ENCODE data around the gene PHF13. TPM values are rescaled to one million over a fixed set of nuclear protein-coding genes. Genes with fewer than 3 reads are reported as not detected.

PHF13 gene
- total and polyA plus RNA-seq, 8 donors = 4.0 to 8.3 (median 4.8) TPM

DNA sequence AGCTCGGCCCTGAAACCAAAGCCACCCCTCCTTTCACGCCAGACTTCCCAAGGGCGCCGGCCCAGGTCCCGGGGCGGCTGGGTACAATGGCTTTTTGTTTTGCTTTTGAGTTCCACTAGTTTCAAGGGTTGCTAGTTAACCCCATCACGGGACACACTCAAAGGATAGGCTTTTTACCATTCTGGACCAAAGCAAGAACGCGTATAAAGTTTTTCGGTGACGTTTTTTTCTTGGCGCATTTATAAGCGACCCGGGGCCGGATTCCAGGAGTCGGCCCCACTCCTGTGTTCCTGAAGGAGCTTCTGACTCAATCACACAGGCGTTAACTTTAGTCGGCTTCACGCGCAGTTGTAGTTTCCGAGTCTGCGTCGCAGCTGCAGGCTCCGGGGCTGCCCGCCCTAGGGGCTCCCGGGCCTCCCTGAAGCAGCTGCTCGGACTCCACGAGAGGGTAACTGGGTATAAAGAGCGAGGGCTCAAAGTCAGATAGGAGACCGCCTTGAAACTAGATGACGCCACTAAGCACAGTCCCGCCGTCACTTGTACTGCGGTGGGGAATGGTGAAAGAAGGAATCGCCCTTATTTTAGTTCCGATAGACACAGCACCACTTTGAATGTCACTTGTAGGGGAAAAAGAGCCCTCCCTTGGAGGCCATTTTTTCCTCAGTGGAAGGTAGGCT lies 10.2 kb upstream of the PHF13 start:
- FAIRE-seq = no peak
- no peaks in the 10 kb centered on the region for H3K27me3 ChIP-seq
- H3K4me3 ChIP-seq = peak overlapping the region; percentile 63 to 95 (median 88)
- intact Hi-C loops (cut with DNase I) = no loop called here
- peaks cover 0 to 33% (median 8%) of the 10 kb centered on the region in 3 donors for H3K4me1 ChIP-seq
- ATAC-seq = peak; percentile 11 to 39 (median 22)
- TF ChIP-seq, protein P1, sequence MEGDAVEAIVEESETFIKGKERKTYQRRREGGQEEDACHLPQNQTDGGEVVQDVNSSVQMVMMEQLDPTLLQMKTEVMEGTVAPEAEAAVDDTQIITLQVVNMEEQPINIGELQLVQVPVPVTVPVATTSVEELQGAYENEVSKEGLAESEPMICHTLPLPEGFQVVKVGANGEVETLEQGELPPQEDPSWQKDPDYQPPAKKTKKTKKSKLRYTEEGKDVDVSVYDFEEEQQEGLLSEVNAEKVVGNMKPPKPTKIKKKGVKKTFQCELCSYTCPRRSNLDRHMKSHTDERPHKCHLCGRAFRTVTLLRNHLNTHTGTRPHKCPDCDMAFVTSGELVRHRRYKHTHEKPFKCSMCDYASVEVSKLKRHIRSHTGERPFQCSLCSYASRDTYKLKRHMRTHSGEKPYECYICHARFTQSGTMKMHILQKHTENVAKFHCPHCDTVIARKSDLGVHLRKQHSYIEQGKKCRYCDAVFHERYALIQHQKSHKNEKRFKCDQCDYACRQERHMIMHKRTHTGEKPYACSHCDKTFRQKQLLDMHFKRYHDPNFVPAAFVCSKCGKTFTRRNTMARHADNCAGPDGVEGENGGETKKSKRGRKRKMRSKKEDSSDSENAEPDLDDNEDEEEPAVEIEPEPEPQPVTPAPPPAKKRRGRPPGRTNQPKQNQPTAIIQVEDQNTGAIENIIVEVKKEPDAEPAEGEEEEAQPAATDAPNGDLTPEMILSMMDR (IDR thresholded peaks at IDR 0.05) = no peak
- H3K27ac ChIP-seq = peak overlapping the region; percentile 94 to 99 (median 96)
- H3K36me3 ChIP-seq = peaks cover 0 to 5% (median 0%) of the 10 kb centered on the region in 3 donors
- DNase-seq = peak; percentile 52 to 69 (median 64)
- 1% methylated on average over 36 of the region's 36 CpGs for WGBS, 2 donors
- H3K9me3 ChIP-seq = no peaks in the 10 kb centered on the region

DNA sequence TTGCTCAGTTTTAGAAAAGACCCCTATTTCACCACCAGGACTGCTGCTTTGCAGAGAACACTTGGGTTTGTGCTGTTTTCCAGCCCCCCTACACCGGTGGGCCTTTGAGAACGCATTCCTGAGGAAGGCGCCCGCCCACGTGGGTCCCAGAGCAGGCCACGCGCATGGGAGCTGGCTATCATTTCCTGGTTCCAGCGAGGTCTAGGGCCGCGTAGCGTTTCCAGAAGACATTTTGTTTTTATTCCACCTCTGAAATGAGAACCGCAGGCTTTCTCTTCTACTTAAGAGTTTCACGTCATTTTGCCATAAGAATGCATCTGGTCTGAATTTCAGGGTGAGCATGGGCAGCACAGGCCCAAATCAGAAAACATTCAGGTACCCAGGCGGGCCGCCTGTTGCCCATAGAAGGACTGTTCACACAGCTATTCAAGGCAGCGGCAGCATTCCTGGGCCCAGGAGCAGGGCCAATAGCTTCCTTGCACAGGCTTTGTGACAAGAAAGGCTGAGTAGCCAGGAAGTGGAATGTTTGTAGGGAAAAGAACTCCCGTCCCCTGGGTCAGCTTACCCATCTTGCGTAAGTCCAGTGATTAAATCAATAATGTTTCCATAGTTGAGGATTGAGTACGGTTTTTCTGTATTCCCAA lies 9.5 kb upstream of the PHF13 start:
- Histone ChIP-seq H3K4me1 (peaks cover 0 to 29% (median 8%) of the 10 kb centered on the region in 3 donors), H3K4me3 (peak overlapping the region in 3 of 4 donors; percentile 63 to 95 (median 83)), H3K27me3 (no peaks in the 10 kb centered on the region), H3K27ac (peak overlapping the region; percentile 94 to 99 (median 96)), H3K36me3 (no peaks in the 10 kb centered on the region), H3K9me3 (no peaks in the 10 kb centered on the region)
- DNase-seq (peak in 4 of 6 donors; percentile 48 to 61 (median 56)), ATAC-seq (no peak), FAIRE-seq (no peak)
- intact Hi-C loops (cut with DNase I) = no loop called here
- TF ChIP-seq, protein P1 (IDR thresholded peaks at IDR 0.05) = no peak
- 52 to 57% methylated on average over 19 of the region's 19 CpGs for WGBS, 2 donors

DNA sequence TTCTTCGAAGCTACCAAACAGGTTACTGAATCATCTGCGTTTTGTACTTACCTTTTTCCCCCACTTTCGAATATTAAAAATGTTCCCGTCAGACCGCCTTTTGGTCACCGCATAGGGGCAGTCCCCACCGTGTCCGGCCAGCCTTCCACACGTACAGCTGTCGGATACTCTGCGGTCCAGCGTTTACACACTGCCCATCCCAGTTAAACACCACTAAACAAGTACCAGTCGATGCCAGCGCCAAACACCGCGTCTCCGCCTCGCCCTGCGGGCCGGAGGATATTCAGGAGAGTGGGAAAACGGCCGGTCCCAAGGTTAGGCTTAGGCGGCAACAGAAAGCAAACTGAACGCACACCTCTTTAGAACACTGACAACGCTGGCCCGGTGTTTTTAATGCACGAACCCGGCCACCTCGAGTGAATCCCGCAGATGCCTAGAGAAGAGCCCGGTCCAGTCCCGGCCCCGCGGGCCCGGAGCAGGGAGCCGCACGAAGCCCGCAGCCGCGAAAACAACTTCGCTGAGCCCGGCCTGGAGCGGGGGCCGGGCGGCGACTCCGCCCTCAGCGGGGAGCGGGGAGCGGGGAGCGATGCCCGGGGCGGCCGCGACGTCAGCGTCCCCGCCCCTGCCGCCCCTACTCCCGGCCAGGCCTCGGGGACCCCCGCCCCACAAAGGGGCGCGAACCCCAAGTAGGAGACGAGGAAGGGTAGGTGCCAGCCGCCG lies 730 bp upstream of the PHF13 start:
- H3K27me3 ChIP-seq = no peaks in the 10 kb centered on the region
- WGBS, 2 donors = 0% methylated on average over 39 to 67 of the region's 67 CpGs
- peak overlapping the region; percentile 52 to 97 (median 88) for H3K4me3 ChIP-seq
- ATAC-seq = peak; percentile 56 to 71 (median 64)
- no peak for FAIRE-seq
- H3K36me3 ChIP-seq = no peaks in the 10 kb centered on the region
- intact Hi-C loops (cut with DNase I) = no loop called here
- H3K9me3 ChIP-seq = no peaks in the 10 kb centered on the region
- TF ChIP-seq, protein P1 (IDR thresholded peaks at IDR 0.05) = no peak
- DNase-seq = peak in 5 of 6 donors; percentile 53 to 79 (median 62)
- peaks cover 6 to 9% (median 8%) of the 10 kb centered on the region in 3 donors for H3K4me1 ChIP-seq
- H3K27ac ChIP-seq = peak overlapping the region; percentile 69 to 94 (median 86)

DNA sequence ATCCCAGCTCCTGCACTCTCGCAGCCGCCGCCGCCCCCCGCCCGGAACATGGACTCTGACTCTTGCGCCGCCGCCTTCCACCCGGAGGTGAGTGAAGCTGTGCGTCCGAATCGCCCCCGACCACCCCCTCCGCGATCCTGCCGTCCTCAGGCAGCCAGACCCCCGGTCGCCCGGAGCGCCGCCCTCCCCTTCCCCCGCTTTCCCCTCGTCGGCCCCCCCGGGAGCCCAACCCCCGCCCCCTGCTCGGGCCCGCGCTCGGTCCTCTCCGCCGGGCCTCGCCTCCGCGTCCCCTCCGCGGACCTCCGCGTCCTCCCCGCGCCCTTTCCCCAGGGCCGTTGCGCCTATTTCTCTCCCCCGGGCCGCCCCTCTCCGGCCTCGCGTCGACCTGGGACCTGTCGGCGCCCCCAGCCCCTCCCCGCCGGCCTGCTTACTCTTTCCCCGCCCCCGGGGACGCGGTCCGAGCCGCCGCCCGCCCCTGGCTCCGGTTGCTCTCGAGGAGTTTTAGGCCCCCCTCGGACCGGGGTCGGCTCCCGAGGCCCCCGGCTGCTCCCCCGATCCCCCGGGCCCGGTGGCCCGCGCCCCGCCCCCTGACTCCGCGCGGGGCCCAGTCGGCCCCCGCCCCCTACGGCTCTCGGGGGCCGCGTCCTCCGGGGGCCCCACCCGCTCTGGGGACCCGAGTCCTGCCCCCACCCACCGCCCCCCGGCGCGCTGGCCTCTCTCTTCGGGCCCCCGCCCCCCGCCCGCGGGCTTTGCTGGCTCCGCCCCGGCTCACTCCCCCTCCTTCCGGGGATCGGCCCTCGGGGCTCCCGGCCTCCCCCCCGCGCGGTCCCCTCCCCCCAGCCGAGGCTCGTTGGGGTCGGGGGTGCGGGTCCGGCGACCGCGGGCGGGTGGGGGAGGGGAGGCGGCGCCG lies 743 bp downstream of the PHF13 start:
- Histone ChIP-seq H3K36me3 (no peaks in the 10 kb centered on the region), H3K27ac (peak overlapping the region; percentile 71 to 84 (median 82)), H3K9me3 (no peaks in the 10 kb centered on the region), H3K27me3 (no peaks in the 10 kb centered on the region), H3K4me1 (peaks cover 6 to 9% (median 8%) of the 10 kb centered on the region in 3 donors), H3K4me3 (peak overlapping the region; percentile 86 to 97 (median 91))
- peak; percentile 4 to 20 (median 7) for ATAC-seq
- no peak for FAIRE-seq
- WGBS, 2 donors = 1% methylated on average over 67 to 113 of the region's 117 CpGs
- peak in 5 of 6 donors; percentile 59 to 80 (median 69) for DNase-seq
- intact Hi-C loops (cut with DNase I) = no loop called here
- TF ChIP-seq, protein P1 (IDR thresholded peaks at IDR 0.05) = no peak
